ENCODE data around the gene TTC23L.

DNA sequence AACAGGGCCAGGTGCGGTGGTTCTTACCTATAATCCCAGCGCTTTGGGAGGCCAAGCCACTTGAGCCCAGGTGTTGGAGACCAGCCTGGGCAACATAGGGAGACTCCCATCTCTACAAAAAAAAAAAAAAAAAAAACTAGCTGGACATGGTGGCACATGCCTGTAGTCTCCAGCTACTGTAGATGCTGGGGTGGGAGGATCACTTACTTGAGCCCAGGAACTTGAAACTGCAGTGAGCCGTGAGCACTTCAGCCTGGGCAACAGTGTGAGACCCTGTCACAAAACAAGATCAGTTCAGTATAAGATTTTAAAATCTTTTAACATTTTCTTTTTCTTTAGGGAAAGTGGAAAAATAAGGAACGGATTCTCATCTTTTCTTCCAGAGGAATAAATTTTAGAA, 79.1 kb downstream of the TTC23L start:
- TF ChIP-seq POLR2A (IDR thresholded peaks at IDR 0.05; ENCODE audit: low read length): no peak
- no peak for TF ChIP-seq GATA1 (IDR thresholded peaks at IDR 0.05; ENCODE audit: low read depth, low read length)
